ENCODE measurements around the gene GAS2L2.

Gene GAS2L2

GRCh38 chr17:35745246-35745645, 7.8 kb downstream of the GAS2L2 start:
- no peak for DNase-seq

- no peak for DNase-seq
Observed at GRCh38 chr17:35744830-35745229, 8.2 kb downstream of the GAS2L2 start.

- peak; percentile 40 for DNase-seq
Observed at GRCh38 chr17:35743626-35744328, 9.3 kb downstream of the GAS2L2 start.

- DNase-seq = no peak
Observed at GRCh38 chr17:35742896-35743477, 10.1 kb downstream of the GAS2L2 start.

GRCh38 chr17:35742496-35742895, 10.5 kb downstream of the GAS2L2 start:
- DNase-seq = no peak

- DNase-seq = no peak
Observed at GRCh38 chr17:35740997-35741931, 11.8 kb downstream of the GAS2L2 start.

GRCh38 chr17:35740216-35740615, 12.8 kb downstream of the GAS2L2 start:
- no peak for DNase-seq

GRCh38 chr17:35738519-35739133, 14.4 kb downstream of the GAS2L2 start:
- no peak for DNase-seq

GRCh38 chr17:35736236-35736635, 16.8 kb downstream of the GAS2L2 start:
- DNase-seq = no peak

GRCh38 chr17:35735036-35735805, 17.8 kb downstream of the GAS2L2 start:
- DNase-seq = no peak

GRCh38 chr17:35734396-35734795, 18.6 kb downstream of the GAS2L2 start:
- DNase-seq = no peak

- no peak for DNase-seq
Observed at GRCh38 chr17:35733366-35733765, 19.7 kb downstream of the GAS2L2 start.

- no peak for DNase-seq
Observed at GRCh38 chr17:35732806-35733136, 20.3 kb downstream of the GAS2L2 start.

- no peak for DNase-seq
Observed at GRCh38 chr17:35731917-35732805, 20.9 kb downstream of the GAS2L2 start.

GRCh38 chr17:35731239-35731916, 21.7 kb downstream of the GAS2L2 start, which contains the start of gene RASL10B:
Gene RASL10B (plus strand): TSS chr17:35731639. CDS start chr17:35735185, 3,546 bp downstream.
- DNase-seq = peak; percentile 64

GRCh38 chr17:35730400-35731005, 22.5 kb downstream of the GAS2L2 start:
- no peak for DNase-seq

GRCh38 chr17:35729405-35729833, 23.6 kb downstream of the GAS2L2 start:
- DNase-seq = no peak

- DNase-seq = no peak
Observed at GRCh38 chr17:35728551-35728950, 24.5 kb downstream of the GAS2L2 start.

- DNase-seq = no peak
Observed at GRCh38 chr17:35727635-35728034, 25.4 kb downstream of the GAS2L2 start.

- DNase-seq = no peak
Observed at GRCh38 chr17:35726953-35727460, 26.0 kb downstream of the GAS2L2 start.

All from EL (cell line).